ENCODE data around the gene MAD2L1BP. TPM values are rescaled to one million over a fixed set of nuclear protein-coding genes. Genes with fewer than 3 reads are reported as not detected.
"Not testable (repeated sequence)": the region's sequence is repeated elsewhere in the genome, so short reads cannot be mapped to it uniquely, and the experiment has no call there.

MAD2L1BP gene
- polyA plus RNA-seq (34.2 to 48.1 TPM (median 46.5 TPM) in 3 replicates), polyA minus RNA-seq (18.6 to 55.6 TPM (median 30.6 TPM) in 3 replicates)
- polyA plus RNA-seq (2011; ENCODE audit: low read depth), result 8.5 TPM
- polyA plus RNA-seq (2011; cell fraction: cytosol; rRNA removed), result 32.1 and 37.0 TPM in 2 replicates
- polyA plus RNA-seq (2011; cell fraction: nucleus; rRNA removed), result 35.3 and 37.3 TPM in 2 replicates
- polyA plus RNA-seq (2012; ENCODE audit: low replicate concordance), result 22.0 and 23.9 TPM in 2 replicates
- polyA minus RNA-seq (2011; cell fraction: cytosol; rRNA and poly(A)+ RNA removed), result 26.9 TPM
- 11.8 and 12.4 TPM in 2 replicates for polyA minus RNA-seq (2011; cell fraction: nucleus; rRNA and poly(A)+ RNA removed)

- H4K20me1 ChIP-seq (ENCODE audit: control insufficient read depth, extremely low read depth, insufficient read depth, low read length), result no peaks in the 10 kb centered on the region
- peaks cover 10 to 15% of the 10 kb centered on the region in 2 experiments for H3K36me3 ChIP-seq (ENCODE audit: control insufficient read depth in 2 of 2, extremely low read depth in 1 of 2, insufficient read depth in 2 of 2, low read length in 2 of 2)
- peaks cover 2% of the 10 kb centered on the region for H3K9me1 ChIP-seq (ENCODE audit: control insufficient read depth, extremely low read depth, insufficient read depth, low read length)
- H3K27me3 ChIP-seq (ENCODE audit: control insufficient read depth, extremely low read depth, insufficient read depth, low read length), result no peaks in the 10 kb centered on the region
- H3K9ac ChIP-seq (ENCODE audit: control insufficient read depth, extremely low read depth, insufficient read depth, low read length), result peak within 1 kb of the TSS; percentile 90
- peaks cover 16% of the 10 kb centered on the region for H3K4me1 ChIP-seq (ENCODE audit: control insufficient read depth, extremely low read depth, insufficient read depth, low read length)
- no peak for TF ChIP-seq CTCF (optimal IDR thresholded peaks at IDR 0.05 in 1 of 3, IDR thresholded peaks at IDR 0.05 in 1 of 3, conservative IDR thresholded peaks at IDR 0.05 in 1 of 3; ENCODE audit: extremely low read depth in 1 of 3, insufficient read depth in 2 of 3, low read length in 3 of 3)
- no peak for TF ChIP-seq EZH2 (IDR thresholded peaks at IDR 0.05; ENCODE audit: low read length)
- FAIRE-seq (no peak), DNase-seq (ENCODE audit: low read depth, low spot score) (no peak)
- peak within 1 kb of the TSS; percentile 96 for H2AFZ ChIP-seq (ENCODE audit: control insufficient read depth, low read length)
- H3K9me3 ChIP-seq (ENCODE audit: control insufficient read depth, low read depth, low read length), result no peaks in the 10 kb centered on the region
- dilution Hi-C loops (cut with MboI; ENCODE audit: extremely low pct_ligation_motif_present, low sequenced_read_pairs), result no loop called here
- peak within 1 kb of the TSS; percentile 100 for H3K4me2 ChIP-seq (ENCODE audit: control insufficient read depth, extremely low read depth, insufficient read depth, low read depth, low read length)
- H3K79me2 ChIP-seq (ENCODE audit: control insufficient read depth, insufficient read depth, low read length), result peaks cover 42% of the 10 kb centered on the region
- H3K4me3 ChIP-seq (ENCODE audit: control insufficient read depth in 2 of 3, extremely low read depth in 1 of 3, insufficient read depth in 2 of 3, low read depth in 1 of 3, low read length in 3 of 3), result peak within 1 kb of the TSS; percentile 67 to 100 (median 99)
- peak within 1 kb of the TSS; percentile 72 for H3K27ac ChIP-seq (ENCODE audit: control insufficient read depth, insufficient read depth, low read length)
These were observed at the start of gene MAD2L1BP for GRCh38 chr6:43635387-43636307. Gene MAD2L1BP (plus strand): TSS chr6:43635840. CDS start chr6:43635876, 36 bp downstream.

GRCh38 chr6:43588194-43588593, 47.4 kb upstream of the MAD2L1BP start:
- no peak for FAIRE-seq
- dilution Hi-C loops (cut with MboI; ENCODE audit: extremely low pct_ligation_motif_present, low sequenced_read_pairs), result no loop called here
- Histone ChIP-seq H3K27ac (ENCODE audit: control insufficient read depth, insufficient read depth, low read length) (no peak overlapping the region), H3K9me3 (ENCODE audit: control insufficient read depth, low read depth, low read length) (no peaks in the 10 kb centered on the region), H4K20me1 (ENCODE audit: control insufficient read depth, extremely low read depth, insufficient read depth, low read length) (no peaks in the 10 kb centered on the region), H2AFZ (ENCODE audit: control insufficient read depth, low read length) (no peak overlapping the region), H3K36me3 (ENCODE audit: control insufficient read depth in 2 of 2, extremely low read depth in 1 of 2, insufficient read depth in 2 of 2, low read length in 2 of 2) (peaks cover 23 to 26% of the 10 kb centered on the region in 2 experiments), H3K4me2 (ENCODE audit: control insufficient read depth, extremely low read depth, insufficient read depth, low read depth, low read length) (no peak overlapping the region), H3K79me2 (ENCODE audit: control insufficient read depth, insufficient read depth, low read length) (peaks cover 35% of the 10 kb centered on the region), H3K9ac (ENCODE audit: control insufficient read depth, extremely low read depth, insufficient read depth, low read length) (no peak overlapping the region), H3K4me3 (ENCODE audit: control insufficient read depth in 2 of 3, extremely low read depth in 1 of 3, insufficient read depth in 2 of 3, low read depth in 1 of 3, low read length in 3 of 3) (no peak overlapping the region), H3K9me1 (ENCODE audit: control insufficient read depth, extremely low read depth, insufficient read depth, low read length) (no peaks in the 10 kb centered on the region), H3K4me1 (ENCODE audit: control insufficient read depth, extremely low read depth, insufficient read depth, low read length) (peaks cover 3% of the 10 kb centered on the region), H3K27me3 (ENCODE audit: control insufficient read depth, extremely low read depth, insufficient read depth, low read length) (no peaks in the 10 kb centered on the region)
- no peak for DNase-seq (ENCODE audit: low read depth, low spot score)
- TF ChIP-seq CTCF (optimal IDR thresholded peaks at IDR 0.05 in 1 of 3, IDR thresholded peaks at IDR 0.05 in 1 of 3, conservative IDR thresholded peaks at IDR 0.05 in 1 of 3; ENCODE audit: extremely low read depth in 1 of 3, insufficient read depth in 2 of 3, low read length in 3 of 3), result no peak
- no peak for TF ChIP-seq EZH2 (IDR thresholded peaks at IDR 0.05; ENCODE audit: low read length)

- H3K4me3 ChIP-seq (ENCODE audit: control insufficient read depth in 2 of 3, extremely low read depth in 1 of 3, insufficient read depth in 2 of 3, low read depth in 1 of 3, low read length in 3 of 3); H3K9me1 ChIP-seq (ENCODE audit: control insufficient read depth, extremely low read depth, insufficient read depth, low read length); DNase-seq (ENCODE audit: low read depth, low spot score); H3K4me2 ChIP-seq (ENCODE audit: control insufficient read depth, extremely low read depth, insufficient read depth, low read depth, low read length); H2AFZ ChIP-seq (ENCODE audit: control insufficient read depth, low read length); H3K4me1 ChIP-seq (ENCODE audit: control insufficient read depth, extremely low read depth, insufficient read depth, low read length); H3K27ac ChIP-seq (ENCODE audit: control insufficient read depth, insufficient read depth, low read length); H4K20me1 ChIP-seq (ENCODE audit: control insufficient read depth, extremely low read depth, insufficient read depth, low read length); dilution Hi-C loops (cut with MboI; ENCODE audit: extremely low pct_ligation_motif_present, low sequenced_read_pairs); H3K27me3 ChIP-seq (ENCODE audit: control insufficient read depth, extremely low read depth, insufficient read depth, low read length); H3K9ac ChIP-seq (ENCODE audit: control insufficient read depth, extremely low read depth, insufficient read depth, low read length); FAIRE-seq; H3K9me3 ChIP-seq (ENCODE audit: control insufficient read depth, low read depth, low read length): not testable (repeated sequence)
- peaks cover 16 to 18% of the 10 kb centered on the region in 2 experiments for H3K36me3 ChIP-seq (ENCODE audit: control insufficient read depth in 2 of 2, extremely low read depth in 1 of 2, insufficient read depth in 2 of 2, low read length in 2 of 2)
- peaks cover 33% of the 10 kb centered on the region for H3K79me2 ChIP-seq (ENCODE audit: control insufficient read depth, insufficient read depth, low read length)
These were observed 46.1 kb upstream of the MAD2L1BP start for GRCh38 chr6:43589564-43589963.

Measured in keratinocyte (primary cell).